HG02678 (cell line): ENCODE results near the gene DMRT1.

ENCODE experiments used
- ATAC-seq: cut with Tn5 transposase; IDR thresholded peaks from one replicate; pipeline ENCODE4 v1.9.1; 2021; ENCODE audit warnings: mild to moderate bottlenecking, moderate library complexity; ENCODE audit not compliant: unreplicated experiment

The DMRT1 gene

GRCh38 chr9:841371-842209 is at the start of gene DMRT1:
Gene DMRT1, plus strand, starts transcription at chr9:841697. Its CDS starts 142 bp downstream, at chr9:841839.
- no peak for ATAC-seq

GRCh38 chr9:792331-793260 is 48.9 kb upstream of the DMRT1 start:
- no peak for ATAC-seq

- no peak for ATAC-seq
These were observed 47.1 kb upstream of the DMRT1 start for GRCh38 chr9:794386-794785.

- no peak for ATAC-seq
These were observed 45.6 kb upstream of the DMRT1 start for GRCh38 chr9:795869-796268.

- no peak for ATAC-seq
These were observed 40.8 kb upstream of the DMRT1 start for GRCh38 chr9:800591-801150.

- no peak for ATAC-seq
These were observed 40.0 kb upstream of the DMRT1 start for GRCh38 chr9:801399-802071.

- ATAC-seq: no peak
These were observed 37.5 kb upstream of the DMRT1 start for GRCh38 chr9:804026-804425.

- ATAC-seq: no peak
These were observed 36.3 kb upstream of the DMRT1 start for GRCh38 chr9:805151-805550.

- ATAC-seq: no peak
These were observed 35.0 kb upstream of the DMRT1 start for GRCh38 chr9:806285-807156.

- ATAC-seq: no peak
These were observed 30.4 kb upstream of the DMRT1 start for GRCh38 chr9:811106-811531.

GRCh38 chr9:818958-819357 is 22.5 kb upstream of the DMRT1 start:
- ATAC-seq: no peak

GRCh38 chr9:826500-827280 is 14.8 kb upstream of the DMRT1 start:
- ATAC-seq: no peak

GRCh38 chr9:840343-840742 is 1.2 kb upstream of the DMRT1 start:
- no peak for ATAC-seq

- no peak for ATAC-seq
These were observed 1.3 kb downstream of the DMRT1 start for GRCh38 chr9:842635-843426.

- ATAC-seq: no peak
These were observed 1.9 kb downstream of the DMRT1 start for GRCh38 chr9:843427-843785.

GRCh38 chr9:846852-847251 is 5.4 kb downstream of the DMRT1 start:
- ATAC-seq: no peak

- peak; percentile 54 for ATAC-seq
These were observed 6.0 kb downstream of the DMRT1 start for GRCh38 chr9:847505-847904.

- ATAC-seq: no peak
These were observed 7.9 kb downstream of the DMRT1 start for GRCh38 chr9:849431-849830.
